GM12891 (cell line): Measurements from ENCODE around the gene HACD2.
A peak's percentile ranks its signal among the peaks of the same experiment; 100 is the strongest.

ENCODE experiments used
- SPI1 ChIP-seq: IDR thresholded peaks from 2 replicates; pipeline ENCODE4 v1.6.1; 2011; ENCODE audit warnings: low read depth, low read length, control low read depth
- TAF1 ChIP-seq: IDR thresholded peaks from 2 replicates; pipeline ENCODE4 v1.6.1; 2011; ENCODE audit warnings: low read depth, low read length, control low read depth

GRCh38 chr3:123518892-123519485 lies 65.9 kb downstream of the HACD2 start:
- no peak for TF ChIP-seq TAF1
- TF ChIP-seq SPI1: peak; percentile 72
